Trophoblast cell (in vitro differentiated cells and primary cell): ENCODE results near the gene AIG1.

ENCODE experiments used
- DNase-seq, 2 donors: peaks; one replicate each; pipeline ENCODE4 v3.0.0-alpha.2; 2016
- H2AFZ ChIP-seq: 2 replicates; pipeline ENCODE4 v1.6.1; 2013; ENCODE audit warnings: low read length, moderate library complexity, mild to moderate bottlenecking; ENCODE audit not compliant: insufficient read depth, poor library complexity
- H2AK5ac ChIP-seq: 2 replicates; pipeline ENCODE4 v1.6.1; 2013; ENCODE audit warnings: mild to moderate bottlenecking, low read length
- H2BK120ac ChIP-seq: 2 replicates; pipeline ENCODE4 v1.6.1; 2013; ENCODE audit warnings: low read length, mild to moderate bottlenecking, moderate library complexity; ENCODE audit not compliant: insufficient read depth, poor library complexity
- H2BK12ac ChIP-seq: 2 replicates; pipeline ENCODE4 v1.6.1; 2013; ENCODE audit warnings: mild to moderate bottlenecking, low read length, moderate library complexity
- H2BK5ac ChIP-seq: 2 replicates; pipeline ENCODE4 v1.6.1; 2013; ENCODE audit warnings: low read length, low read depth, moderate library complexity, mild to moderate bottlenecking; ENCODE audit not compliant: poor library complexity
- H3K14ac ChIP-seq: 2 replicates; pipeline ENCODE4 v1.6.1; 2013; ENCODE audit warnings: mild to moderate bottlenecking, low read length
- H3K18ac ChIP-seq: 2 replicates; pipeline ENCODE4 v1.6.1; 2013; ENCODE audit warnings: mild to moderate bottlenecking, low read length
- H3K23ac ChIP-seq: 2 replicates; pipeline ENCODE4 v1.6.1; 2013; ENCODE audit warnings: low read length
- H3K27ac ChIP-seq: 2 replicates; pipeline ENCODE4 v1.5.1; 2013; ENCODE audit warnings: low read depth, mild to moderate bottlenecking, inconsistent platforms, low read length, moderate library complexity
- H3K27me3 ChIP-seq: 2 replicates; pipeline ENCODE4 v1.6.1; 2013; ENCODE audit warnings: inconsistent platforms, mild to moderate bottlenecking, low read length, moderate library complexity; ENCODE audit not compliant: insufficient read depth
- H3K36me3 ChIP-seq, 2 experiments: 1 replicate in 1 of 2; 2 replicates in 1 of 2; pipeline ENCODE4 v1.6.1; 2013; ENCODE audit warnings: low read length in 2 of 2, mild to moderate bottlenecking in 2 of 2, moderate library complexity in 1 of 2; ENCODE audit not compliant: insufficient read depth in 2 of 2, control insufficient read depth in 1 of 2
- H3K4ac ChIP-seq: 2 replicates; pipeline ENCODE4 v1.6.1; 2013; ENCODE audit warnings: low read depth, mild to moderate bottlenecking, low read length, moderate library complexity
- H3K4me1 ChIP-seq, 2 experiments: 1 replicate in 1 of 2; 2 replicates in 1 of 2; pipeline ENCODE4 v1.6.1; 2013; ENCODE audit warnings: low read length in 2 of 2, mild to moderate bottlenecking in 2 of 2, moderate library complexity in 1 of 2; ENCODE audit not compliant: insufficient read depth in 2 of 2, control insufficient read depth in 1 of 2
- H3K4me2 ChIP-seq: 2 replicates; pipeline ENCODE4 v1.6.1; 2013; ENCODE audit warnings: inconsistent platforms, mild to moderate bottlenecking, low read length, moderate library complexity
- H3K4me3 ChIP-seq: 2 replicates; pipeline ENCODE4 v1.5.1; 2013; ENCODE audit warnings: mild to moderate bottlenecking, low read depth, low read length, inconsistent platforms
- H3K79me1 ChIP-seq: one replicate; pipeline ENCODE4 v1.6.1; 2013; ENCODE audit warnings: low read length
- H3K79me2 ChIP-seq: 2 replicates; pipeline ENCODE4 v1.6.1; 2013; ENCODE audit warnings: low read length, mild to moderate bottlenecking; ENCODE audit not compliant: control insufficient read depth, insufficient read depth, poor library complexity
- H3K9ac ChIP-seq: 2 replicates; pipeline ENCODE4 v1.6.1; 2013; ENCODE audit warnings: mild to moderate bottlenecking, low read length
- H3K9me3 ChIP-seq: 2 replicates; pipeline ENCODE4 v1.6.1; 2013; ENCODE audit warnings: low read depth, mild to moderate bottlenecking, control low read depth, inconsistent platforms, low read length; ENCODE audit not compliant: insufficient read depth
- H4K12ac ChIP-seq: 2 replicates; pipeline ENCODE4 v1.6.1; 2013; ENCODE audit warnings: low read depth, mild to moderate bottlenecking, low read length, moderate library complexity
- H4K8ac ChIP-seq: 2 replicates; pipeline ENCODE4 v1.6.1; 2013; ENCODE audit warnings: low read depth, mild to moderate bottlenecking, low read length, moderate library complexity
- H4K91ac ChIP-seq: one replicate; pipeline ENCODE4 v1.6.1; 2013; ENCODE audit warnings: low read depth, mild to moderate bottlenecking, low read length, moderate library complexity
- WGBS: extraction: QIAGEN DNeasy Blood & Tissue Kit; methylation state at CpG from one replicate; pipeline ENCODE4 v1.1.7; 2013; ENCODE audit warnings: missing lambda C conversion rate; ENCODE audit not compliant: insufficient read length, insufficient coverage; ENCODE audit errors: extremely low coverage; 5-methylcytosine and 5-hydroxymethylcytosine counted together

The AIG1 gene

GRCh38 chr6:143163621-143164020, 102.9 kb downstream of the AIG1 start:
- no peak overlapping the region for H4K8ac ChIP-seq
- no peaks in the 10 kb centered on the region for H3K79me2 ChIP-seq
- peaks cover 7 to 14% of the 10 kb centered on the region in 2 experiments for H3K4me1 ChIP-seq
- H2AK5ac ChIP-seq: no peak overlapping the region
- no peak overlapping the region for H2BK120ac ChIP-seq
- peak overlapping the region; percentile 82 for H2BK12ac ChIP-seq
- H3K23ac ChIP-seq: no peak overlapping the region
- H4K12ac ChIP-seq: no peak overlapping the region
- DNase-seq: no peak
- no peak overlapping the region for H3K18ac ChIP-seq
- no peak overlapping the region for H3K14ac ChIP-seq
- no peaks in the 10 kb centered on the region for H3K27me3 ChIP-seq
- no peak overlapping the region for H3K27ac ChIP-seq
- H3K4me2 ChIP-seq: no peak overlapping the region
- no peak overlapping the region for H3K4me3 ChIP-seq
- no peaks in the 10 kb centered on the region for H3K9me3 ChIP-seq
- H2AFZ ChIP-seq: no peak overlapping the region
- WGBS: no CpG with 5 or more reads among the region's 1 CpG
- H3K4ac ChIP-seq: no peak overlapping the region
- H3K9ac ChIP-seq: no peak overlapping the region
- no peak overlapping the region for H2BK5ac ChIP-seq
- H4K91ac ChIP-seq: no peak overlapping the region
- no peaks in the 10 kb centered on the region for H3K36me3 ChIP-seq
- no peaks in the 10 kb centered on the region for H3K79me1 ChIP-seq

GRCh38 chr6:143164565-143165105, 103.9 kb downstream of the AIG1 start:
- no peak overlapping the region for H2BK12ac ChIP-seq
- peak overlapping the region; percentile 52 for H3K27ac ChIP-seq
- H4K8ac ChIP-seq: no peak overlapping the region
- no peaks in the 10 kb centered on the region for H3K9me3 ChIP-seq
- no peaks in the 10 kb centered on the region for H3K79me2 ChIP-seq
- no peak overlapping the region for H3K14ac ChIP-seq
- H3K79me1 ChIP-seq: no peaks in the 10 kb centered on the region
- no peak overlapping the region for H3K4ac ChIP-seq
- H3K36me3 ChIP-seq: no peaks in the 10 kb centered on the region
- DNase-seq: peak in 1 of 2 donors; percentile 61
- H4K91ac ChIP-seq: no peak overlapping the region
- H2BK5ac ChIP-seq: no peak overlapping the region
- H4K12ac ChIP-seq: no peak overlapping the region
- H3K9ac ChIP-seq: no peak overlapping the region
- no CpG with 5 or more reads among the region's 5 CpGs for WGBS
- H2BK120ac ChIP-seq: no peak overlapping the region
- no peak overlapping the region for H3K18ac ChIP-seq
- no peaks in the 10 kb centered on the region for H3K27me3 ChIP-seq
- peaks cover 6 to 12% of the 10 kb centered on the region in 2 experiments for H3K4me1 ChIP-seq
- H2AFZ ChIP-seq: no peak overlapping the region
- no peak overlapping the region for H2AK5ac ChIP-seq
- no peak overlapping the region for H3K4me3 ChIP-seq
- H3K4me2 ChIP-seq: no peak overlapping the region
- H3K23ac ChIP-seq: no peak overlapping the region

- H4K91ac ChIP-seq: no peak overlapping the region
- no CpG with 5 or more reads among the region's 6 CpGs for WGBS
Observed at GRCh38 chr6:143165315-143165855, 104.7 kb downstream of the AIG1 start.

GRCh38 chr6:143166247-143166695, 105.6 kb downstream of the AIG1 start:
- Histone ChIP-seq H3K27me3 (no peaks in the 10 kb centered on the region), H2AK5ac (no peak overlapping the region), H3K4ac (no peak overlapping the region), H3K4me1 (peaks cover 5 to 12% of the 10 kb centered on the region in 2 experiments), H3K79me1 (no peaks in the 10 kb centered on the region), H4K91ac (no peak overlapping the region), H3K4me3 (no peak overlapping the region), H3K9me3 (no peaks in the 10 kb centered on the region), H3K36me3 (no peaks in the 10 kb centered on the region), H3K23ac (no peak overlapping the region), H3K9ac (no peak overlapping the region), H2AFZ (no peak overlapping the region), H3K27ac (no peak overlapping the region), H4K12ac (no peak overlapping the region), H4K8ac (no peak overlapping the region), H3K4me2 (no peak overlapping the region), H3K79me2 (no peaks in the 10 kb centered on the region), H2BK12ac (no peak overlapping the region), H2BK120ac (no peak overlapping the region), H3K18ac (no peak overlapping the region), H3K14ac (no peak overlapping the region), H2BK5ac (no peak overlapping the region)
- no CpG with 5 or more reads among the region's 5 CpGs for WGBS
- DNase-seq: no peak

More at GRCh38 chr6:143165315-143165855, 104.7 kb downstream of the AIG1 start:
- no peak overlapping the region for H3K27ac ChIP-seq
- H2AFZ ChIP-seq: no peak overlapping the region
- H4K12ac ChIP-seq: no peak overlapping the region
- H2BK120ac ChIP-seq: no peak overlapping the region
- no peaks in the 10 kb centered on the region for H3K27me3 ChIP-seq
- H3K23ac ChIP-seq: no peak overlapping the region
- no peak overlapping the region for H2BK5ac ChIP-seq
- H2BK12ac ChIP-seq: no peak overlapping the region
- no peak overlapping the region for H3K4me3 ChIP-seq
- H2AK5ac ChIP-seq: no peak overlapping the region
- no peak overlapping the region for H3K4me2 ChIP-seq
- H3K36me3 ChIP-seq: no peaks in the 10 kb centered on the region
- no peak overlapping the region for H4K8ac ChIP-seq
- no peak for DNase-seq
- no peaks in the 10 kb centered on the region for H3K9me3 ChIP-seq
- H3K14ac ChIP-seq: no peak overlapping the region
- no peak overlapping the region for H3K4ac ChIP-seq
- no peaks in the 10 kb centered on the region for H3K79me2 ChIP-seq
- peaks cover 5 to 12% of the 10 kb centered on the region in 2 experiments for H3K4me1 ChIP-seq
- no peak overlapping the region for H3K9ac ChIP-seq
- no peaks in the 10 kb centered on the region for H3K79me1 ChIP-seq
- no peak overlapping the region for H3K18ac ChIP-seq
